Endothelial cell of umbilical vein (primary cell): ENCODE data around the gene PZP. TPM values are rescaled to one million over a fixed set of nuclear protein-coding genes. Genes with fewer than 3 reads are reported as not detected.
"Not testable (repeated sequence)": the region's sequence is repeated elsewhere in the genome, so short reads cannot be mapped to it uniquely, and the experiment has no call there.

Experiments
- BruUV-seq: library from RNA; stranded (reverse); fragments of 400-500 nt; replicated peaks from 2 replicates; lab custom pipeline; 2021; lab: Mats Ljungman, UMichigan
- CTCF ChIA-PET: fragments of 300-600, 350-600 bp; sonication (Branson Sonifier 250); formaldehyde crosslinking; loops from one replicate; lab custom pipeline; 2021; ENCODE audit warnings: antibody characterized with exemption, inconsistent platforms; lab: Charles Lee
- POLR2A ChIA-PET: fragments of 300-600, 350-600 bp; sonication (Branson Sonifier 250); formaldehyde crosslinking; loops from one replicate; lab custom pipeline; 2021; ENCODE audit warnings: antibody characterized with exemption, inconsistent platforms; lab: Charles Lee
- DNase-seq: peaks from one replicate; pipeline ENCODE4 v3.0.0-alpha.2; 2011; ENCODE audit warnings: low read depth, low spot score
- FAIRE-seq: peaks from 2 replicates; lab custom pipeline; 2011; peaks lifted over from hg19 to GRCh38; lab: Jason Lieb, UNC
- H2AFZ ChIP-seq: 2 replicates; pipeline ENCODE4 v1.6.0; 2012; ENCODE audit warnings: low read depth, low read length, control low read depth, inconsistent platforms
- H3K27ac ChIP-seq: 2 replicates; pipeline ENCODE4 v1.5.1; 2011; ENCODE audit warnings: low read depth, mild to moderate bottlenecking, control low read depth, low read length, moderate library complexity; ENCODE audit not compliant: insufficient read depth
- H3K27me3 ChIP-seq, 2 experiments: 2 replicates each; pipeline versions ENCODE4 v1.6.0 to v1.6.1; 2011; ENCODE audit warnings: low read length in 2 of 2, mixed read lengths in 1 of 2; ENCODE audit not compliant: control insufficient read depth in 2 of 2, insufficient read depth in 2 of 2
- H3K36me3 ChIP-seq, 2 experiments: 2 replicates in 1 of 2; 3 replicates in 1 of 2; pipeline ENCODE4 v1.5.1; 2011; ENCODE audit warnings: low read length in 2 of 2, mild to moderate bottlenecking in 1 of 2, moderate library complexity in 1 of 2; ENCODE audit not compliant: control insufficient read depth in 2 of 2, insufficient read depth in 2 of 2; ENCODE audit errors: extremely low read depth in 1 of 2
- H3K4me1 ChIP-seq: 3 replicates; pipeline ENCODE4 v1.5.1; 2011; ENCODE audit warnings: mild to moderate bottlenecking, low read length; ENCODE audit not compliant: control insufficient read depth, insufficient read depth; ENCODE audit errors: extremely low read depth
- H3K4me2 ChIP-seq: 2 replicates; pipeline ENCODE4 v1.6.1; 2011; ENCODE audit warnings: low read length, control low read depth, mixed read lengths; ENCODE audit not compliant: insufficient read depth
- H3K4me3 ChIP-seq, 3 experiments: fragments of 200-600 bp in 1 of 3; sonication (generic), shearing (Covaris generic) in 1 of 3; replicated peaks in 1 of 3; 2 replicates each; pipeline ENCODE4 v1.5.1; 2011 to 2016; ENCODE audit warnings: control low read depth in 3 of 3, low read length in 3 of 3, mild to moderate bottlenecking in 2 of 3, inconsistent platforms in 1 of 3, low read depth in 1 of 3, moderate library complexity in 1 of 3; ENCODE audit not compliant: insufficient read depth in 1 of 3
- H3K79me2 ChIP-seq: 2 replicates; pipeline ENCODE4 v1.6.0; 2012; ENCODE audit warnings: low read length, inconsistent platforms; ENCODE audit not compliant: control insufficient read depth, insufficient read depth
- H3K9ac ChIP-seq: replicated peaks from 2 replicates; pipeline ENCODE3; 2011; ENCODE audit warnings: low read length, control low read depth; ENCODE audit not compliant: insufficient read depth; ENCODE audit errors: extremely low read depth
- H3K9me1 ChIP-seq: replicated peaks from 3 replicates; pipeline ENCODE4 v1.6.0; 2011; ENCODE audit warnings: mild to moderate bottlenecking, low read length; ENCODE audit not compliant: control insufficient read depth, insufficient read depth; ENCODE audit errors: extremely low read depth
- H3K9me3 ChIP-seq: replicated peaks from 2 replicates; pipeline ENCODE4 v1.5.1; 2012; ENCODE audit warnings: low read length, inconsistent platforms; ENCODE audit not compliant: control insufficient read depth, insufficient read depth
- H4K20me1 ChIP-seq: replicated peaks from 2 replicates; pipeline ENCODE3; 2011; ENCODE audit warnings: mild to moderate bottlenecking, low read length; ENCODE audit not compliant: control insufficient read depth, insufficient read depth; ENCODE audit errors: extremely low read depth
- EZH2 ChIP-seq: IDR thresholded peaks from 2 replicates; pipeline ENCODE4 v1.6.1; 2012; ENCODE audit warnings: borderline replicate concordance, low read depth, mild to moderate bottlenecking, moderate library complexity, low read length, inconsistent platforms; ENCODE audit not compliant: severe bottlenecking
- FOS ChIP-seq: IDR thresholded peaks from 2 replicates; pipeline ENCODE4 v1.6.1; 2011; ENCODE audit warnings: mild to moderate bottlenecking, low read length, moderate library complexity, borderline replicate concordance; ENCODE audit not compliant: insufficient read depth
- GATA2 ChIP-seq: IDR thresholded peaks from 2 replicates; pipeline ENCODE4 v1.7.0; 2011; ENCODE audit warnings: low read depth, mild to moderate bottlenecking, moderate library complexity, mixed read lengths, low read length; ENCODE audit not compliant: insufficient read length, insufficient read depth
- JUN ChIP-seq: IDR thresholded peaks from 2 replicates; pipeline ENCODE4 v1.6.1; 2011; ENCODE audit warnings: borderline replicate concordance, low read depth; ENCODE audit not compliant: insufficient read length, insufficient read depth
- MYC ChIP-seq: IDR thresholded peaks from one replicate; pipeline ENCODE4 v1.6.1; 2011; ENCODE audit warnings: mild to moderate bottlenecking, low read depth, low read length
- POLR2A ChIP-seq: IDR thresholded peaks from 2 replicates; pipeline ENCODE4 v1.6.1; 2012; ENCODE audit warnings: low read depth, mild to moderate bottlenecking, control low read depth, low read length
- POLR2AphosphoS5 ChIP-seq: IDR thresholded peaks from 2 replicates; pipeline ENCODE4 v1.6.1; 2012; ENCODE audit warnings: low read depth, mild to moderate bottlenecking, control low read depth, low read length, moderate library complexity; ENCODE audit not compliant: insufficient read depth
- dilution Hi-C: fragments of 300-500 bp; cut with MboI; formaldehyde crosslinking; loops from one replicate; pipeline ENCODE4 v1.15.0; 2019; ENCODE audit warnings: low sequenced_read_pairs; ENCODE audit not compliant: extremely low pct_ligation_motif_present
- intact Hi-C: fragments of 100-400 bp; cut with micrococcal nuclease; formaldehyde crosslinking; loops from one replicate; pipeline ENCODE4 v1.10.0; 2022
- polyA plus RNA-seq, 4 experiments: library from polyadenylated mRNA; depleted of rRNA in 3 of 4; stranded (reverse) in 3 of 4; unstranded in 1 of 4; fragments of >200 nt; gene quantifications; 2 replicates each; pipeline versions ENCODE4 v1.2.1 to v1.2.3, GENCODE V29; 2011 to 2012; ENCODE audit warnings: missing spikeins in 1 of 4
- total RNA-seq: library from RNA; stranded (reverse); gene quantifications from 2 replicates; pipeline ENCODE4 v1.2.3, GENCODE V29; 2021
- TF ChIP-seq, protein P1 (sequence below), 2 donors: IDR thresholded peaks; 1 replicate in 1 of 2; 2 replicates in 1 of 2; pipeline ENCODE4 v1.5.1; 2011; ENCODE audit warnings: low read length in 2 of 2, mild to moderate bottlenecking in 2 of 2, moderate library complexity in 2 of 2, control low read depth in 1 of 2, inconsistent platforms in 1 of 2, low read depth in 1 of 2; ENCODE audit not compliant: insufficient read depth in 1 of 2; ENCODE audit errors: extremely low read depth in 1 of 2
- TF ChIP-seq, protein P2 (sequence below): IDR thresholded peaks from 2 replicates; pipeline ENCODE4 v1.6.1; 2011; ENCODE audit not compliant: insufficient read depth, insufficient read length

PZP gene
- total and polyA plus RNA-seq, 2 donors (not counting 3 experiments of a cell fraction or from before 2014, with no cell fraction given): 0.73 to 0.84 TPM

- POLR2A ChIA-PET, H4K20me1 ChIP-seq, H3K9ac ChIP-seq, H3K4me2 ChIP-seq, H3K9me3 ChIP-seq, H3K27me3 ChIP-seq, DNase-seq, dilution Hi-C loops, H3K27ac ChIP-seq, H3K9me1 ChIP-seq, H3K36me3 ChIP-seq, H3K4me3 ChIP-seq, FAIRE-seq, H2AFZ ChIP-seq, H3K4me1 ChIP-seq, CTCF ChIA-PET, BruUV-seq, H3K79me2 ChIP-seq: not testable (repeated sequence)
- intact Hi-C loops: loop anchor here (5.0 kb wide), 1 partner anchor 103 kb away; no protein-coding TSS in a partner anchor
These were observed 68.5 kb downstream of the PZP start for GRCh38 chr12:9139588-9140290.

DNA sequence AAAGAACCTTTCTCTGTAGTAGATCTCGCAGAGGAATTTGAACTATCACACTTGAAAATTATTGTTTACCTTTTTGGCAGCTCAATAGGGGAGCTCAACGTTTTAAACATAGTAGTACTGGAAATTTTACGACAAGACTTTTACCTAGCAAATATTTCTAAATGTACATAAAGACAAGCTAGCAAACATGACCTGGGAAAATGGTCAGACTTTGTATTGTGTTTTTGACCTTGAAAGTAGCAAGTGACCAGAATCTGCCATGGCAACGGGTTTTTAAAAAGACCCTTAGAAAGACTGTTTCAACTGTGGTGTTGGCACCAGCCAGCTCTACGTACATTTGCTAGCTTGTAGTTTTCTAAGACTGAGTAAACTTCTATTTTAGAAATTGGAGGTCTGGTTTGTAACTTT lies 72.3 kb downstream of the PZP start:
- Histone ChIP-seq H2AFZ (no peak overlapping the region), H3K27ac (no peak overlapping the region), H3K9me3 (no peaks in the 10 kb centered on the region), H3K36me3 (no peaks in the 10 kb centered on the region), H3K79me2 (no peaks in the 10 kb centered on the region), H3K4me2 (no peak overlapping the region), H3K27me3 (peaks cover 2 to 3% of the 10 kb centered on the region in 2 experiments), H4K20me1 (no peaks in the 10 kb centered on the region), H3K4me3 (no peak overlapping the region), H3K9ac (no peak overlapping the region), H3K9me1 (no peaks in the 10 kb centered on the region), H3K4me1 (no peaks in the 10 kb centered on the region)
- ChIA-PET POLR2A (no interaction called here), CTCF (interaction anchor here (0.9 to 1.8 kb wide), 9 partner anchors 10 to 198 kb away, joined by 3 to 6 read pairs (median 4); partner anchors contain the start of gene A2M)
- intact Hi-C loops: loop anchor here (2.0 to 5.0 kb wide), 2 partner anchors 106 to 183 kb away; no protein-coding TSS in a partner anchor
- FAIRE-seq: no peak
- no TSS peak for BruUV-seq
- TF ChIP-seq GATA2 (no peak), EZH2 (no peak), MYC (no peak), POLR2AphosphoS5 (no peak), JUN (no peak), POLR2A (no peak), FOS (no peak)
- TF ChIP-seq, protein P1, sequence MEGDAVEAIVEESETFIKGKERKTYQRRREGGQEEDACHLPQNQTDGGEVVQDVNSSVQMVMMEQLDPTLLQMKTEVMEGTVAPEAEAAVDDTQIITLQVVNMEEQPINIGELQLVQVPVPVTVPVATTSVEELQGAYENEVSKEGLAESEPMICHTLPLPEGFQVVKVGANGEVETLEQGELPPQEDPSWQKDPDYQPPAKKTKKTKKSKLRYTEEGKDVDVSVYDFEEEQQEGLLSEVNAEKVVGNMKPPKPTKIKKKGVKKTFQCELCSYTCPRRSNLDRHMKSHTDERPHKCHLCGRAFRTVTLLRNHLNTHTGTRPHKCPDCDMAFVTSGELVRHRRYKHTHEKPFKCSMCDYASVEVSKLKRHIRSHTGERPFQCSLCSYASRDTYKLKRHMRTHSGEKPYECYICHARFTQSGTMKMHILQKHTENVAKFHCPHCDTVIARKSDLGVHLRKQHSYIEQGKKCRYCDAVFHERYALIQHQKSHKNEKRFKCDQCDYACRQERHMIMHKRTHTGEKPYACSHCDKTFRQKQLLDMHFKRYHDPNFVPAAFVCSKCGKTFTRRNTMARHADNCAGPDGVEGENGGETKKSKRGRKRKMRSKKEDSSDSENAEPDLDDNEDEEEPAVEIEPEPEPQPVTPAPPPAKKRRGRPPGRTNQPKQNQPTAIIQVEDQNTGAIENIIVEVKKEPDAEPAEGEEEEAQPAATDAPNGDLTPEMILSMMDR (IDR thresholded peaks at IDR 0.05; ENCODE audit: extremely low read depth in 1 of 2, insufficient read depth in 1 of 2, low read depth in 1 of 2, low read length in 2 of 2): no peak
- TF ChIP-seq, protein P2, sequence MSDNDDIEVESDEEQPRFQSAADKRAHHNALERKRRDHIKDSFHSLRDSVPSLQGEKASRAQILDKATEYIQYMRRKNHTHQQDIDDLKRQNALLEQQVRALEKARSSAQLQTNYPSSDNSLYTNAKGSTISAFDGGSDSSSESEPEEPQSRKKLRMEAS: no peak
- DNase-seq: no peak
- dilution Hi-C loops: no loop called here
